Mucosa of descending colon (tissue), 3 donors: ENCODE data around the gene PTGDS. TPM values are rescaled to one million over a fixed set of nuclear protein-coding genes. Genes with fewer than 3 reads are reported as not detected.

Experiments
- ATAC-seq: fragments of 200-7000 bp; cut with Tn5 transposase; one replicate; pipeline ENCODE4 v1.9.1; 2020; ENCODE audit warnings: mild to moderate bottlenecking, moderate library complexity
- DNase-seq, 3 donors: peaks; one replicate each; pipeline ENCODE4 v3.0.0-alpha.2; 2020
- H3K36me3 ChIP-seq: fragments of 200-600 bp; one replicate; pipeline ENCODE4 v1.8.0; 2021; ENCODE audit warnings: low read depth, mild to moderate bottlenecking
- H3K4me1 ChIP-seq: fragments of 200-600 bp; one replicate; pipeline ENCODE4 v1.8.0; 2021; ENCODE audit warnings: low read depth, mild to moderate bottlenecking
- H3K4me3 ChIP-seq: fragments of 200-600 bp; one replicate; pipeline ENCODE4 v1.8.0; 2021; ENCODE audit warnings: mild to moderate bottlenecking
- H3K9me3 ChIP-seq: fragments of 200-600 bp; one replicate; pipeline ENCODE4 v1.8.0; 2021; ENCODE audit warnings: mild to moderate bottlenecking
- intact Hi-C, 2 donors: fragments of 100-400 bp; cut with DNase I in 1 of 2; cut with micrococcal nuclease in 1 of 2; formaldehyde crosslinking; loops; one replicate each; pipeline versions ENCODE4 v1.11.0 to v1.11.1; 2022; cut with DNase I, micrococcal nuclease
- long read RNA-seq, 2 donors: library from polyadenylated mRNA; unstranded; transcript quantifications; one replicate each; pipeline ENCODE4 v2.0.0, GENCODE V29; 2019 to 2021
- total RNA-seq, 3 donors: library from RNA; stranded (reverse); fragmentation: NEBNext Ultra II Directional in 2 of 3; extraction: Animal tissue kit (Norgen Biotek cat#: 25700) in 2 of 3; gene quantifications; one replicate each; pipeline versions ENCODE4 v1.2.1 to v1.2.4, GENCODE V29; 2021 to 2023
- TF ChIP-seq, protein P1 (sequence below): fragments of 200-600 bp; IDR thresholded peaks from one replicate; pipeline ENCODE4 v1.8.0; 2022; ENCODE audit warnings: antibody characterized with exemption, mild to moderate bottlenecking
- donor health status: DM: no; HTN: no; CAD: no; lungs with moderate emphysema.
- donor health status: DM: no; HTN: no; CAD: no.
- donor health status: DM: no; HTN: yes; CAD: no.

The PTGDS gene
- 10 to 100 TPM in 2 of 3 donors, 1 to 10 TPM in 1; 2.5 to 45.4 (median 16.1) TPM for total RNA-seq
- long read RNA-seq, donor 1, transcript PTGDS-202 (7 exons, 807 nt): major isoform, 29 of 34 reads
- long read RNA-seq, donor 1, partial matches to known transcripts: 0 of 34 reads
- long read RNA-seq, donor 1, other reads (novel, unspliced or antisense): 4 of 34 reads
- long read RNA-seq, donor 2, transcript PTGDS-202 (7 exons, 807 nt): major isoform, 10 of 13 reads
- long read RNA-seq, donor 2, partial matches to known transcripts: 0 of 13 reads
- long read RNA-seq, donor 2, other reads (novel, unspliced or antisense): 3 of 13 reads

DNA sequence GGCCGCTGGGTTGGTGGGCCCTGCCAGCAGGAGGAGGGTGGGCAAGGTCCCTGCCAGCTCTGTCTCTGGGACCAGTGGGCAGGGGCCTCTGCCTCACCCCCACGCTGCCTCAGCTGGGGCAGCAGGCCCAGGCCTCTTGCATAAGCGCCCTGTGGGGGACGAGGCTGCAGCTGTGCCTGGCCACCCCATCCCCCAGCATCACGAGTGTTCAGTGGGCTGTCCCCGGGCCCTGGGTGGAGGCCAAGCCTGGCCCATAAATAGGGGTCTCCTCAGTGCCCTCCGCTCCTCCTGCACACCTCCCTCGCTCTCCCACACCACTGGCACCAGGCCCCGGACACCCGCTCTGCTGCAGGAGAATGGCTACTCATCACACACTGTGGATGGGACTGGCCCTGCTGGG, at the start of gene PTGDS:
TSS of gene PTGDS (plus strand) at position 282 of the 400 bp plus-strand sequence. CDS start at position 357, 75 bp downstream.
- intact Hi-C loops: no loop called here

DNA sequence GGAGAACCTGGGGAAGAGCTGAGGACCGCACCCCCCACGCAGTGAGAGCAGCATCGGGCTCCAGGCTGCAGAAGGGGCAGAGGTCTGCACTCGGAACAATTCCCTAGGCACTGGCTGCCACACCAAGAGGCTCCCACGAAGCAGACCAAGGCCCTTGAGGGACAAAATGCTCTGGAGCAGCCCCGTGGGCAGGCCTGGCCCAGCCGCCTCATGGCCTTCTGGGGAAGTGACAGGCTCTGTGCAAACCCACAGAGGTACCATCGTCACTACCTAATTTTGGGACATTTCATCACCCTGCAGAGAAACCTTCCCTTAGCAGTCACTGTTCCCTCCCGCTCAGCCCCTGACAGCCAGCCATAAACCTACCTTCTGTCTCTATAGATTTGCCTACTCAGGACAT, 48.7 kb upstream of the PTGDS start:
- H3K4me1 ChIP-seq: peaks cover 8% of the 10 kb centered on the region

More for the DNA sequence above, at the start of gene PTGDS:
- H3K4me3 ChIP-seq: no peak within 1 kb of the TSS
- H3K36me3 ChIP-seq: no peaks in the 10 kb centered on the region
- ATAC-seq (no peak), DNase-seq (no peak)
- H3K9me3 ChIP-seq: no peaks in the 10 kb centered on the region
- peaks cover 2% of the 10 kb centered on the region for H3K4me1 ChIP-seq
- TF ChIP-seq, protein P1, sequence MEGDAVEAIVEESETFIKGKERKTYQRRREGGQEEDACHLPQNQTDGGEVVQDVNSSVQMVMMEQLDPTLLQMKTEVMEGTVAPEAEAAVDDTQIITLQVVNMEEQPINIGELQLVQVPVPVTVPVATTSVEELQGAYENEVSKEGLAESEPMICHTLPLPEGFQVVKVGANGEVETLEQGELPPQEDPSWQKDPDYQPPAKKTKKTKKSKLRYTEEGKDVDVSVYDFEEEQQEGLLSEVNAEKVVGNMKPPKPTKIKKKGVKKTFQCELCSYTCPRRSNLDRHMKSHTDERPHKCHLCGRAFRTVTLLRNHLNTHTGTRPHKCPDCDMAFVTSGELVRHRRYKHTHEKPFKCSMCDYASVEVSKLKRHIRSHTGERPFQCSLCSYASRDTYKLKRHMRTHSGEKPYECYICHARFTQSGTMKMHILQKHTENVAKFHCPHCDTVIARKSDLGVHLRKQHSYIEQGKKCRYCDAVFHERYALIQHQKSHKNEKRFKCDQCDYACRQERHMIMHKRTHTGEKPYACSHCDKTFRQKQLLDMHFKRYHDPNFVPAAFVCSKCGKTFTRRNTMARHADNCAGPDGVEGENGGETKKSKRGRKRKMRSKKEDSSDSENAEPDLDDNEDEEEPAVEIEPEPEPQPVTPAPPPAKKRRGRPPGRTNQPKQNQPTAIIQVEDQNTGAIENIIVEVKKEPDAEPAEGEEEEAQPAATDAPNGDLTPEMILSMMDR: no peak

DNA sequence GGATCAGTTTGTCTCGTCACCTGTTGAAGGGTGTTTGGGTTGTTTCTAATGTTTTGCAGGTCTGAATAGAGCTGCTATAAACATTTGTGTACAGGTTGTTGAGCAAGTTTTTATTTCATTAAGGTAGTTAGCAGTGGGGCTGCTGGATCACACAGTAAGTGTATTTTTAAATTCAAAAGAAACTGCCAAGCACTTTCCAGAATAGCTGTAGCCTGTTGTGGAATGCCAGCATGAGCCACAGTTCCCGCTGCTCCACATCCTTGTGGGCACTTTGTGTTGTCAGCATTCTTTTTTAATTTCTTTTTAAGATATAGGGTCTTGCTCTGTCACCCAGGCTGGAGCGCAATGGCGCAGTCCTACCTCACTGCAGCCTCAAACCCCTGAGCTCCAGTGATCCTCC, 47.3 kb upstream of the PTGDS start:
- H3K4me1 ChIP-seq: peaks cover 8% of the 10 kb centered on the region
- TF ChIP-seq, protein P1: no peak
- DNase-seq (no peak), ATAC-seq (no peak)
- H3K36me3 ChIP-seq: peaks cover 8% of the 10 kb centered on the region
- no peaks in the 10 kb centered on the region for H3K9me3 ChIP-seq
- H3K4me3 ChIP-seq: no peak overlapping the region
- intact Hi-C loops: no loop called here

More for the DNA sequence above, 48.7 kb upstream of the PTGDS start:
- TF ChIP-seq, protein P1: no peak
- Histone ChIP-seq H3K9me3 (no peaks in the 10 kb centered on the region), H3K36me3 (peaks cover 8% of the 10 kb centered on the region), H3K4me3 (no peak overlapping the region)
- no peak for ATAC-seq
- intact Hi-C loops: no loop called here
- DNase-seq: no peak

DNA sequence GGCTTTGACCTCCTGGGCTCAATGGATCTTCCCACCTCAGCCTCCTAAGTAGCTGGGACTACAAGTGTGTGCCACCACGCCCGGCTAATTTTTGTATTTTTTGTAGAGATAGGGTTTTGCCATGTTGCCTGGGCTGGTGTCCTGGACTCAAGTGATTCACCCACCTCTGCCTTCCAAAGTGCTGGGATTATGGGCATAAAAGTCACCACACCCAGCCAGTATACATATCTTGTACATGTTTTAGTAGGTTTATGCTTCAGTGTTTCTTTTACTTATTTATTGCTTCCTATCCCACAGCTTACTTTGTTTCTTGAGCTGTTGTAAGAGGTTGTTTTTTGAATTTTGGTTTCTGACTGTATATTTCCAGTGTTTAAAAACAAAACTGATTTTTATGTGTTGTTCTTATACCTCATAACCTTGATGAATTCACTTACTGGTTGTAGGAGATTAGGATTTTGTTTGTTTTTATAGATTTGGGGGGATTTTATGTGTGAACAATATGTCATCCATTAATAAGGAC, 45.6 kb upstream of the PTGDS start:
- no peak overlapping the region for H3K4me3 ChIP-seq
- peaks cover 8% of the 10 kb centered on the region for H3K4me1 ChIP-seq
- intact Hi-C loops: no loop called here
- H3K9me3 ChIP-seq: no peaks in the 10 kb centered on the region
- DNase-seq (peak in 1 of 3 donors; percentile 26), ATAC-seq (peak; percentile 88)
- no peaks in the 10 kb centered on the region for H3K36me3 ChIP-seq
- TF ChIP-seq, protein P1: no peak

DNA sequence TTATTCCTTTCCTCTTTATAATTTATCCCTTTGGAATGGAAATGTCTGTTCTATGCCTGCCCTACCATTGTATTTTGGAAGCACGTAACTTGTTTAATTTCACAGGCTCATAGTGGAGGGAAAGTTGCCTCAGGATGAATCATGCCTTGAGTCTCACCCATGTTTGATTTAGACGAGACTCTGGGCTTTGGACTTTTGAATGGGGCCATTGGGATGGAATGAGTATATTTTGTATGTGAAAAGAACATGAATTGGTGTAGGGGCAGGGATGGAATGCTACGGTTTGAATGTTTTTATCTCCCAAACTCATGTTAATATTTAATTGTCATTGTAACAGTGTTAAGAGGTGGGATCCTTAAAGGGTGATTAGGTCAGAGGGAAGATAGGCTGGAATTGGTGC, 43.0 kb upstream of the PTGDS start:
- DNase-seq (no peak), ATAC-seq (no peak)
- Histone ChIP-seq H3K36me3 (no peaks in the 10 kb centered on the region), H3K4me3 (no peak overlapping the region), H3K9me3 (no peaks in the 10 kb centered on the region), H3K4me1 (peaks cover 8% of the 10 kb centered on the region)
- intact Hi-C loops: no loop called here
- TF ChIP-seq, protein P1: no peak
